Measurements from ENCODE around the gene DIABLO.
"Not testable (repeated sequence)": the region's sequence is repeated elsewhere in the genome, so short reads cannot be mapped to it uniquely, and the experiment has no call there.

DIABLO gene

DNA sequence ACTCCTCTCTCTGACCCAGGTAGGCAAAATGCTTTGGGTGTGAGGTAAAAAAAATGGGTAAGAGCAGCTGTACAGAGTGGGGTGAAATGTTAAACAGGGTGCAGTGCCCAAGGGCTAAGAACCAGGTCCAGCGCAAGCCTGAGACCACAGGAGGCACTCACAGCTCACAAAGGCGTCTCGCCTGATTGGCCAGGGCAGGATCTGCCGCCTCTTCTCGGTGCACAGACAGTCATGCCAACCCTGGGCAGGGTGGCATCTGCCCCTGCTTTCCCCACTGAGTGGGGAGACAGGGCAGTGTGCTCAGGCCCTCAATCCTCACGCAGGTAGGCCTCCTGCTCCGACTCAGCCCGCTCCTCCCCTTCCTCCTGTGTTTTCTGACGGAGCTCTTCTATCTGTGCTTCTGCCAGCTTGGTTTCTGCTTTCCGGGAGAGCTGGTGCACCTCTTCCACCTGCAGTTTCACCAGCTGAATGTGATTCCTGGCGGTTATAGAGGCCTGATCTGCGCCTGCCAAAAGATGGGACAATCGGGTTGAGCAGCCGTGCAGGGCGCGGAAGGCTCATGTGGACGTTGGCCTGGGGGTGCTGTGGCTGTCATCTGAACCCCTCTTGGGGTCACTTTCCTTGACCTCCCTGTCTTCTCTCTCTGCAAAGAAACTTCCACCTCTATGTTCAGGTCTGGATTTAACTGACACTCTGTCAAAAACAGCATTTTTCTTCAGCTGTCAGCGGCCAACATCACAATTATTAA lies 17.6 kb downstream of the DIABLO start:
- no peak for DNase-seq

DNA sequence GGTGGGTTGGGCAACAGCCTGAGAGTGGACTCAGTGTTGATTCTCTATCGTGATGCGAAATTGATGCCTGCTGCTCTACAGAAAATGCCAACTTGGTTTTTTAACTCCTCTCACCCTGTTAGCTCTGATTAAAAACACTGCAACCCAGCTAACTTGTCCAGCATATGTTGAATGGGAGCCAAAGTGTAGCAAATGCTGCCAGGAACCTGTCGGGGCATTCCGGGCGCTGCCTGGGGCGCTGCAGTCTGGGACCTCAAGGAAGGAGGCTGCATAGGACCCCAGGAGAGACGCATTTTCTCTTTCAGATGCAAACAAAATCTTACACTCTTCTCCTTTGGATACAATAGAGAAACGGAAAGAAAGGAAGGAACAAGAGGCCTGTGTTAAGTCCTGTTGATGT lies 18.5 kb downstream of the DIABLO start:
- DNase-seq: no peak

DNA sequence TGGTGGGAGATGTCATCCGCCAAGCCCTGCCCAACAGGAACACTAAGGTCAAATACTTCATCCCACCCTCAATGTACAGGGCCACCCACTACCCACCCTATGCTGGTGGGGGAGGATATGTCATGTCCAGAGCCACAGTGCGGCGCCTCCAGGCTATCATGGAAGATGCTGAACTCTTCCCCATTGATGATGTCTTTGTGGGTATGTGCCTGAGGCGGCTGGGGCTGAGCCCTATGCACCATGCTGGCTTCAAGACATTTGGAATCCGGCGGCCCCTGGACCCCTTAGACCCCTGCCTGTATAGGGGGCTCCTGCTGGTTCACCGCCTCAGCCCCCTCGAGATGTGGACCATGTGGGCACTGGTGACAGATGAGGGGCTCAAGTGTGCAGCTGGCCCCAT lies 18.9 kb downstream of the DIABLO start:
- no peak for DNase-seq

DNA sequence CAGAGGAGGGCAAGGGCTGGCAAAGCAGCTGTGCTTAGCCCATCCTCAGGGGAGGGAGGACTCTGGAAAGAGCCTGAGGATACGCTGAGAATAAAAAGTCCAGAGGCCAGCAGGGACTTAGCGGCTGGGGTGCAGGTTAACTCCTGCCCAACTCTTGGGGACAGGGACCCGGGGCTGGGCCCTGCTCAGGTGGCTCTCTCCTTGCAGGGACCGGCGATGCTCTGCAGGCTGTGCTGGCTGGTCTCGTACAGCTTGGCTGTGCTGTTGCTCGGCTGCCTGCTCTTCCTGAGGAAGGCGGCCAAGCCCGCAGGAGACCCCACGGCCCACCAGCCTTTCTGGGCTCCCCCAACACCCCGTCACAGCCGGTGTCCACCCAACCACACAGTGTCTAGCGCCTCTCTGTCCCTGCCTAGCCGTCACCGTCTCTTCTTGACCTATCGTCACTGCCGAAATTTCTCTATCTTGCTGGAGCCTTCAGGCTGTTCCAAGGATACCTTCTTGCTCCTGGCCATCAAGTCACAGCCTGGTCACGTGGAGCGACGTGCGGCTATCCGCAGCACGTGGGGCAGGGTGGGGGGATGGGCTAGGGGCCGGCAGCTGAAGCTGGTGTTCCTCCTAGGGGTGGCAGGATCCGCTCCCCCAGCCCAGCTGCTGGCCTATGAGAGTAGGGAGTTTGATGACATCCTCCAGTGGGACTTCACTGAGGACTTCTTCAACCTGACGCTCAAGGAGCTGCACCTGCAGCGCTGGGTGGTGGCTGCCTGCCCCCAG lies 19.6 kb downstream of the DIABLO start:
- DNase-seq: no peak

DNA sequence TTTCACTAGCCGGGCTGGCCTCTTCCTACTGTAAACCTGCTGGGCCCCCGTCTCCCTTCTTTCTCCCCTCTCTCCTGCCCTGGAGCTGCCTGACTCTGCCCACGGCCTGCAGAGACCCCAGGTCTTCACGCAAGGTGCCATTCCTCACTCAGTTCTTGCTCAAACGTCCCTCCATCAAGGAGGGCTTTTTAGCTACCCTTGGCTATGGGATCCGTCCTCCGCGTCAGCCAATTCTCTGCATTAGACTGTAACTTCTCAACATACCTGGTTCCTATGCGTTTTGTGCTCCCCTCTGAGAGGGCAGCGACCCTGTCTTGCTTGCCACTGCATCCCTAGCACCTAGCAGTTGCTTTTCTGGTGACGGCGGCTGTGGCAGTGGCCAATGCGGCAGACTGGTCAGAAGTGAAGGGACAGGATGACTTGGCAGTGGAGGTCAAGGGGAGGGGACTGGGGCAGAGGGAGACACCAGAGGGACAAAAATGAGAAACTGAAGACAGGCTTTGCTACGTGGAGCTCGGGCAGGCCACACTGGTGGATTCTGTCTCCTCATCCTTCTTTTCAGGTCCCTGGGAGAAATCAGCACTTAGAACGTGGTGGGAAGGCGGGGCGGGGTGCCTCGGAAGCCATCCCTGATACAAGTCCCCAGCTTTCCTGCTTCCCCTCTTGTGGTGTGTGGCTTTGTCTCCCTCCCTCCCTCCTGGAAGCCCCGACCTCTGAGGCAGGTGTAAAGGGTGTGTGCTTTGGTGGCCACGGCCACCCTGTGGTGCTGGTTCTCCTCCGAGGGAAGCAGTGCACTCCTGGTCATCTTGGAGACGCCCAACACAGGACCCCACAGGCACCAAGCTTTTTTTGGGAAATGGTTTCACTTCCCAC lies 20.6 kb downstream of the DIABLO start:
- DNase-seq: no peak

DNA sequence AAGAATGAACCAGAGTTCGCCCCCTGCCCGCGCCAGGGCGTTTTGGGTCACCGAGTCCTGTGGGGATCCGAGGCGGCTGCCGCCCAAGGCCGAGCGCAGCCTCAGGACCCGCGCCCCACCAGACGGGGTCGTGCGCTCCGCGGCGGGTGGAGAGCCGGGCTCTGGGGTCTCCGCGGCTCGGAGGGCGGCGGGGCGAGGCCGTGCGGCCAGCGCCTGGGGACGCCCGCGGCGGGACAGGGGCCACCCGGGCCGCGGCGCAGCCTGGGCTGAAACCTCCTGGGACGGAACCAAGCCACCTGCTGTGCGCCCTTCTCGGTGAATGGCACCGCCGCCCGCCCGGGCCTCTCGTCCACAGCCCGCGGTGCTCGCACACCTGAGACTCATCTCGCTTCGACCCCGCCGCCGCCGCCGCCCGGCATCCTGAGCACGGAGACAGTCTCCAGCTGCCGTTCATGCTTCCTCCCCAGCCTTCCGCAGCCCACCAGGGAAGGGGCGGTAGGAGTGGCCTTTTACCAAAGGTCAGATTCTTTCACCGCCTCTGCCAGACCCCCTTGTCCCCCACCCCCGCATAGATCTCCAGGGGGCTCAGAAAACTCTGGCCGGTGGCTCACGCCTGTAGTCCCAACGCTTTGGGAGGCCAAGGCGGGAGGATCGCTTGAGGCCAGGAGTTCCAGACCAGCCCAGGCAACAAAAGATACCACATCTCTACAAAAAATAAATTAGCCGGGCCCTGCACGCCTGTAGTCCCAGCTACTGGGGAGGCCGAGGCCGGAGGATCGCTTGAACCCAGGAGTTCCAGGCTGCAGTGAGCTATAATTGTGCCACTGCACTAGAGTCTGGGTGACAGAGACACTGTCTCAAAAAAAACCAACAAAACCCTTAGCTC lies 21.4 kb downstream of the DIABLO start:
- DNase-seq: no peak

DNA sequence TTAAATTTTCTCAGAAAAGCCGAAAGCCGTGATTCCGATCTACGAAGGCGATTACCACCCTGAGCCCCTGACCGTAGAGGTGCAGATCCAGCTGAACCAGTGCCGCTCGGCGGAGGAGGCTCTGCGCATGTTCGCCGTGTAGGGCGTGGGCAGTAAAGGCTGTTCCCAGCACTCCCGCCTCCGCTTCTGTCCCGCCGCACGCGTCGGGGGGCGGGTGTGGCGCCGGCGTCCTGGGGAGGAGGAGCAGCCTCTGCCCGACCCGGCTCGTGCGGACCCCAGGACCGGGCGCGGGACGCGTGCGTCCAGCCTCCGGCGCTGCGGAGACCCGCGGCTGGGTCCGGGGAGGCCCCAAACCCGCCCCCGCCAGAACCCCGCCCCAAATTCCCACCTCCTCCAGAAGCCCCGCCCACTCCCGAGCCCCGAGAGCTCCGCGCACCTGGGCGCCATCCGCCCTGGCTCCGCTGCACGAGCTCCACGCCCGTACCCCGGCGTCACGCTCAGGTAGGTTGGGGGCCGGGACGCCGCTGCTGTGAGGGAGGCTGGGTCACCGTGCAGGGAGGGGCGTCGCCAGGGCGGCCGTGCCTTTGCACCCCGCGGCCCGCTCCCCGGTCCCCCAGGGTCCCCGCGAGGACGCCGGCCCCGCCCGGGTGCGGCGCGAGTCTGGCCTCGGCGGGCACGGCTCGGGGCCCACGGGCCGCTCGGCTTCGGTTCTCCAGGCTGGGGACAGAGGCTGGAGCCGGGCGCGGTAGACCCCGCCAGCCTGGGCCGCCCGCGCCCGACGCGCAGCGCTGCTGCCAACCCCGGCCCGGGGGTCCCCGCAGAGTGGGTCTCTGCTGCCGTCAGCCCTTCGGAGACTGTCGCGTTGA lies 22.3 kb downstream of the DIABLO start, which contains the start of gene B3GNT4:
B3GNT4 (plus strand) TSS at position 409 of the 866 bp plus-strand sequence. CDS start 910 bp downstream, outside the sequence.
- DNase-seq: no peak

DNA sequence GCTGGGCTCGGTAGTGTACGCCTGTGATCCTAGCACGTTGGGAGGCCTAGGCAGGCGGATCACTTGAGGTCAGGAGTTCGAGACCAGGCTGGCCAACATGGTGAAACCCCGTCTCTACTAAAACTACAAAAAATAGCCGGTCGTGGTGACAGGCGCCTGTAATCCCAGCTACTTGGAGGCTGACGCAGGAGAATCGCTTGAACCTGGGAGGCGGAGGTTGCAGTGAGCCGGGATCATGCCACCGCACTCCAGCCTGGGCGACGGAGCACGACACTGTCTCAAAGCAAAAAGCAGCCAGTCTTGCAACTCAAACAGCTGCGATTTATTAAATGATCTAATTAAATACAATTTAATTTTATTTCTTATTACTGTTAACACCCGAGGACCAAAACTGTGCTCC lies 23.0 kb downstream of the DIABLO start:
- not testable (repeated sequence) for DNase-seq

DNA sequence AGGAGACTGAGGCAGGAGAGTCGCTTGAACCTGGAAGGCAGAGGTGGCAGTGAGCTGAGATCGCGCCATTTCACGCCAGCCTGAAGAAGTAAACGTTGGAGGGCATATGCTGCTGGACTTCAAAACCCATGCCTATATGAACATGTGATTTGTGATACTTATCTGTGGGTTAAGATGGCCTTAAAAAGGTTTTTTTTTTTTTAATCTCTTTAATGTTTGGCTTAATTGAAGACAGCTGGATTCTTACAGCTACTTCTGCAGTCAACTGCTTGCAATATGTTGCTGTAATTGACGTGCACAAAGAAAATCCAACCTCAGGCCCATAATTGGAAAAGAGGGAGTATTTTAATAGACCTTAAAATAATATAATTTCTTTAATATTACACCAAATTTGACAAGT lies 23.8 kb downstream of the DIABLO start:
- no peak for DNase-seq

DNA sequence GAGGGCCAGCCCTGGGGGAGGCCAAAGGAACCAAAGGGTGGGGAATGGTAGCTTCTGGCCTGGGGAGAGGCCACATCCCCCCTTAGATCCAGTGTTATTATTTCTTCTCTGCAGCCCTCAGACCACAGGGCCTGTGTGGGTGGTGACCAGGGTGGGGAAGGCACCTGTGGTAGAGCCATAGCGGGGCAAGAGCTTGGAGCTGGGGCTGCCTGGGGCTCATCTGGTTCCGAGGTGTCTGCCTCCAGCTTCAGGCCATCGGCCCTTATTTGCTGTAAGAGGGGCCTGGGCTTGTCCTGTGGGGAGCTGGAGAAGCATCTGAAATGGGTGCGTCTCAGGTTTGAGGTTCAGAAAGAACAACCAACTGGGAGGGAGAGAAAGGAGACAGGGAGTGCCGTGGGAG lies 24.5 kb downstream of the DIABLO start:
- no peak for DNase-seq

DNA sequence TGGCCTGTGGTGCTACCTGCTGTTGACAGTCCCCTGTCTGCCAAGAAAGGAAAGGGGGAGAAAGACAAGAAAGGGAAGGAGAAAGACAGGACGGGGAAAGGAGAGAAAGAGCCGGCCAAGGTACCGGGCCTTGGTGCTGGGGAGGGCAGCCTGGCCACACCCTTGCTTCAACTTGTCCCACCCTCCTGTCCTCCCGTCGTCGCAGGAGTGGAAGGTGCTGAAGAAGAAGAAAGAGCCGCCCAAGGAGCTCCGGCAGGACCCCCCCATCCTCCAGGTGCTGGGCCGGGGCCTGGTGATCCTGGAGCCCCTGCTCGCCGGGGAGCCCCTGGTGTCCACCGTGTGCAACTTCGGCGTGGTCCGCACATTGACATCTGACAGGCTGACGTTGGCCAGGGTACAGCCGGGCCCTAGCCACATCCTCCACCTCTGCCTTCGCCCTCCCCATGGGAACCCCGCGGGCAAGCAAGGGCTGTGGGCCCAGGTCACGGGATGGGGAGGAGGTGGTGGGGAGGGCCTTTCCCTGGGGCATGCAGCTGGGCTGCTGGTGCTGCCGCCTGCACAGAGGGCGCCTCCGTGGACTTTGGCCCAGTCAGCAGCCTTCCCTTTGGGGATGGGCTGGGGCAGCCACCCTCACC lies 25.2 kb downstream of the DIABLO start:
- no peak for DNase-seq

DNA sequence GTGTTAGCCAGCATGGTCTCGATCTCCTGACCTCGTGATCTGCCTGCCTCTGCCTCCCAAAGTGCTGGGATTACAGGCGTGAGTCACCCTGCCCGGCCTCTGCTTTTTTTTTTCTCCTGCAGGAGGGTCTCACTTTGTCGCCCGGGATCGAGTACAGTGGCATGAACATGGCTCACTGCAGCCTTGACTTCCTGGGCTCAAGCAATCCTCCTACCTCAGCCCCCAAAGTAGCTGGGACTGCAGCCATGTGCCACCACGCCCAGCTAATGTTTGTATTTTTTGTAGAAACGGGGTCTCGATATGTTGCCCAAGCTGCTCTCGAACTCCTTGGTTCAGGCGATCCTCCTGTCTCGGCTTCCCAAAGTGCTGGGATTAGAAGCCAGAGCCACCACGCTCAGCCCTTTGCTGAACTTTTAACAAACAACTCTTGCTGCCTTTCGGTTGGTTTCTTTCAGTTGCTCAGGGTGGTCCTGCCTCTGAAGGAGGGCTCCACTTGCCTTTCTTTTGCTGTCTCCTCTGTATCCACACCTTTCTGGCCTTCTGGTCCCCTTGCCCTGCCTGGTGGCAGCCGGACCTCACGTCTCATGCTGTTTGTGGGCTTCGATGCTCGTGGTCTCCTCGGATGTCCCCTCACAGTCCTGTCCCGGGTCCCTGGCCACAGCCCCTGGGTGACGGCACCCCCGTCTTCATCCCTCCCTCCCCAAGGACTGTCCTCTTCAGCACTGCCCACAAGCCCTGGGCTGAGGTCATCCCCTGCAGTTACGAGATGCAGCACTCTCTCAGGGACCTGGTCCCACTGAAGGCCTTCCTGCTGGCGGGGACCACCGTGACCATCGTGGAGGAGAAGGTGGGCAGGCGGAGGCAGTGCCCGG lies 26.1 kb downstream of the DIABLO start:
- DNase-seq: no peak

DNA sequence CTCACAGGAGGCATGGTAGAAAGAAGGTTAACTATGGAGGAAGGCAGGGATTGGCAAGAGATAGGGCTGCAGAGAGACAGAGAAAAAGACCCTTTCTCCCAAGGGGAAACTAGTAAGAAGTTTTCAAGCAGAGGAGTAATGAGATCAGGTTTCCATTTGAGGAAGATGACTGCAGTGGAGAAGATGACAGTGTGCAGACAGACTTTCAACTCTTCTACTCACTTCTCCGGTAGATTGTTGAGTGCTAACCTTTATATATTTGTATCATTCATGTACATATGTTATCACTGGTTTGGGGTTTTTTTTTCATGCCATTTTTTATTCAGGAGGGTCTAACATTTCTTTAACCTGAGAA lies 28.3 kb downstream of the DIABLO start:
- no peak for DNase-seq

DNA sequence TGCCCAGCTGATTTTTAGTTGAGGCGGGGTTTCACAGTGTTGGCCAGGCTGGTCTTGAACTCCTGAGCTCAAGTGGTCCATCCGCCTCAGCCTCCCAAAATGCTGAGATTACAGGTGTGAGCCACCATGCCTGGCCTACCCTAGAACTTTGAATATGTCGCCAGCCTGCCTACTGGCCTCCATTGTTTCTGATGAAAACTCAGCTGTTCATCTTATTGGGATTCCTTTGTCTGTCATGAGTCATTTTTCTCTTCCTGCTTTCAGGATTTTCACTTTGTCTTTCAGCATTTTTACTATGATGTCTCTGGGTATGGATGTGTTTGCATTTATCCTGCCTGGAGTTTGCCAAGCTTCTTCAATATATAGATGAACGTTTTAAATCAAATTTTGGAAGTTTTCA lies 30.4 kb downstream of the DIABLO start:
- no peak for DNase-seq

DNA sequence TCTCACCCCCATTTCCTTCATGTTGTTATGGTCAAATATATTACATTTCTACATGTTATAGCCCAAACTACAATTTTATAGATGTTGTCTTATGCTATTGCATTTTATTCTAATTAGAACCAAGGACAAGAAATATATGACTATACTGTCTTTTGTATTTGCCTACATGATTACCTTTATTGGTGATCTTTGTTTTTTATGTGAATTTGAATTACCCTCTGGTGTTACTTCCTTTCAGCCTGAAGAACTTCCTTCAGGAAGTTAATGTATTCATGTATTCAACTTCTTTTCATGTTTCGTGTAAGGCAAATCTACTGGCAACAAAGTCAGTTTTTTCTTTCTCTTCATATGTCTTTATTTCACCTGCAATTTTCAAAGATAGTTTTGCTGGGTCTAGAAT lies 31.0 kb downstream of the DIABLO start:
- no peak for DNase-seq

DNA sequence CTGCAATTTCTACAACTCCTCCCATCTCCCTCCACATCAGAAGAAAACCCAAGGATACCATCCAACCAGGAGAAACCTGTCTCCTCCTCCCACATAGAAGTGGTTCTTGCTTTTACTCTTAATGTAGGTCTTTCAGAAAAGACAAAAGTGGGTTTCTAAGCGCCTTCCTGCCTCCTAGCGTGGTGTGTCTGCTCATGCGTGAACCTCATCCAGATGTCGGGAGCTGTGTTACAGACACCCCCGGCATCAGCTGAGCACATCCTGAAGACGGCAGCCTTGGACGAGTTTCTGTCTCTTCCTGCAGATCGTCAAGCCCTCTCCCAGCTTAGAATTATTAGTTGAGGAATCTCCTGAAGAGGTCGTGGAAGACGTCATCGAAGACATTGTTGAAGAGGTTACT lies 33.4 kb downstream of the DIABLO start:
- DNase-seq: no peak

DNA sequence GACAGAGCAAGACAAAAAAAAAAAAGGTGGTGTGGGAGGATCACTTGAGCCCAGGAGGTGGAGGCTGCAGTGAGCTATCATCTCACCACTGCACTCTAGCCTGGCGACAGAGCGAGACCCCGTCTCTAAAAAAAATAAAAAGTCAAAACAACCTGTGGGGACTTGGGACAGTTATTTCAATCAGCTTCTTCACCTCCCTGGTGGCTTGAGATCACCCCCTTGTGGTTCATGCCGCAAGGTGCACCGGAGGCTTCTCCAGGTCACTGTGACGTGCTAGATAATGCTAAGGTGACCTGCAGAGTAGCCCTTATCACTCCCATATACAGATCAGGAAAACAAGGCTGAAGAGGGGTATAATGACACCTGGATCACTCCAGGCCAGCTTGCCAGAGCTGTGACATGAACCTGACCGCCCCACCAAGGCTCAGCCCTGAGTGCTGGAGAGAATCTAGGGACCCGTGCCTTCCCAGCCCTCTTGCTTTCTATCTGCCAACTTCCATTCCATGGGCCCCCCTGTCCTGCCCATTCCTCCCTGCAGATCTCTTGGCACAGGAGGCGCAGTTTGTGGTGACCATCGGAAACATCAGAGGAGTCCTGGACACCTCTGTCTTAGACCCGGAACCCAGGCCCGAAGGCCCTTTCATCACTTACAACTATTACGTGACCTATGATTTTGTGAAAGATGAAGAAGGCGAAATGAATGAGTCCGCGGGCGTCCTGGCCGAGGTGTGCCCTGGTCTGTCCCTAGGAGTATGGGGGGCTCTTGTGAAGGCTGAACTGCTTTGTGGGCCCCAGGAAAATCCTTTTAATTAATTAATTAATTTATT lies 34.8 kb downstream of the DIABLO start:
- no peak for DNase-seq

DNA sequence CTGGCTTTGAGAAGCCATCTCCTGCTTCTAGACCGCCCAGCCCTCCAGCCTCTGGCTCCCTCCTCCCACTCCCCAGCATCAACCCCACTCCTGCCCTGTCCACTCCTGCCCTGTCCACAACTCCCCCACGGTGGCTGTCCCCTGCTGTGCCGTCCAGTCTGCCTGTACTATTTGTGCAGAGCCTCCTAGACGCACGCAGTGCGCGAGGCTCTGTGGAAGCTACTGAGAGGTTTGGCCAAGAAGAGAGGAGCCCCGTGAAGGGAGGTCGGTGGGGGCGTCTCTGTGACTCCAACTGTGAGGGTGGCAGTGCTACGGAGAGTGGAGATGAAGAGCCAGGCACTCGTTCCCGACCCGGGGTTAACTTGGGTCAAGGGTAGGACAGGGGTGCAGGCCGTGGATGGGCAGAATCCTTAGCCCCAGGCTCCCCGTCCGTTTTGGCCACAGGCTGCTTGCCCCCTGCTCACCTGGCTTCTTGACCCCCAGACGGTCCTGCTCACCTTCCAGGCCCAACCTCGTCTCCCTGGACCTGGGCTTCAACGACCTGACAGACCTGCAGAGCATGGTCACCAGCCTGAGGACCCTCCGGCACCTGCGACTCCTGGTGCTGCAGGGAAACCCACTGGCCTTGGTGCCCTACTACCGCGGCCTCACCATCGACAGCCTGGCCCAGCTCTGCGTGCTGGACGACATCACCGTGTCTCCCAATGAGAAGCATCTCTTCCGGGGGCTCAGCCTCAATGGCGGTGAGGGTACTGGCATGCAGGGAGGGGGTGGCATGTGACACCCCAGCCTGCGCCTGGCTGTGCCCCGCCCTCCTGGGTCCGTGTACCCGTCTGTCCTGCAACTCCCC lies 36.0 kb downstream of the DIABLO start:
- no peak for DNase-seq

Data from NCI-H1436 treated with DMSO at 0.1 percent for 48 hours (cell line).